Thyroid gland (tissue), 4 donors: ENCODE results near the gene BBS9.

Source experiments
- POLR2A ChIP-seq, 2 donors: fragments of 450-650 bp; IDR thresholded peaks; one replicate each; pipeline ENCODE4 v1.6.1; 2017; ENCODE audit warnings: antibody characterized with exemption in 2 of 2, mild to moderate bottlenecking in 2 of 2, moderate library complexity in 1 of 2
- TF ChIP-seq, protein P1 (sequence below), 6 experiments: fragments of 200-600 bp in 3 of 6; fragments of 450-650 bp in 3 of 6; sonication (generic) in 3 of 6; IDR thresholded peaks; one replicate each; pipeline ENCODE4 v1.5.1; 2016 to 2019; ENCODE audit warnings: antibody characterized with exemption in 6 of 6, mild to moderate bottlenecking in 2 of 6, inconsistent platforms in 1 of 6, moderate library complexity in 1 of 6

DNA sequence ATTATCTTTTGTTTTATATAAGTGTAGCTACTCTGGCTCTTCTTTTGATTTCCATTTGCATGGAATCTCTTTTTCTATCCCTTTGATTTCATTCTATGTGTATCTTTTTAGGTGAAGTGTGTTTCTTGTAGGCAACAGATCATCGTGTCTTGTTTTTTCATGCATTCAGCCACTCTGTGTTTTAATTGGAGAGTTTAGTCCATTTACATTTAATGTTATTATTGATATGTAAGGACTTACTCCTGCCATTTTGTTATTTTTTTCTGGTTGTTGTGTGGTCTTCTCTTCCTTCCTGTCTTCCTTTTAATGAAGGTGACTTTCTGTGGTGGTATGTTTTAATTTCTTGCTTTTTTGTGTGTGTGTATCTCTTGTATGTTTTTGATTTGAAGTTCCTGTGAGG is 81.6 kb downstream of the BBS9 start:
- TF ChIP-seq, protein P1, sequence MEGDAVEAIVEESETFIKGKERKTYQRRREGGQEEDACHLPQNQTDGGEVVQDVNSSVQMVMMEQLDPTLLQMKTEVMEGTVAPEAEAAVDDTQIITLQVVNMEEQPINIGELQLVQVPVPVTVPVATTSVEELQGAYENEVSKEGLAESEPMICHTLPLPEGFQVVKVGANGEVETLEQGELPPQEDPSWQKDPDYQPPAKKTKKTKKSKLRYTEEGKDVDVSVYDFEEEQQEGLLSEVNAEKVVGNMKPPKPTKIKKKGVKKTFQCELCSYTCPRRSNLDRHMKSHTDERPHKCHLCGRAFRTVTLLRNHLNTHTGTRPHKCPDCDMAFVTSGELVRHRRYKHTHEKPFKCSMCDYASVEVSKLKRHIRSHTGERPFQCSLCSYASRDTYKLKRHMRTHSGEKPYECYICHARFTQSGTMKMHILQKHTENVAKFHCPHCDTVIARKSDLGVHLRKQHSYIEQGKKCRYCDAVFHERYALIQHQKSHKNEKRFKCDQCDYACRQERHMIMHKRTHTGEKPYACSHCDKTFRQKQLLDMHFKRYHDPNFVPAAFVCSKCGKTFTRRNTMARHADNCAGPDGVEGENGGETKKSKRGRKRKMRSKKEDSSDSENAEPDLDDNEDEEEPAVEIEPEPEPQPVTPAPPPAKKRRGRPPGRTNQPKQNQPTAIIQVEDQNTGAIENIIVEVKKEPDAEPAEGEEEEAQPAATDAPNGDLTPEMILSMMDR (IDR thresholded peaks at IDR 0.05) = no peak
- no peak for TF ChIP-seq POLR2A (IDR thresholded peaks at IDR 0.05)
